GM18498 (cell line): ENCODE results near the gene SLC25A4.
"Not testable (repeated sequence)": the region's sequence is repeated elsewhere in the genome, so short reads cannot be mapped to it uniquely, and the experiment has no call there.

ENCODE experiments used
- ATAC-seq: cut with Tn5 transposase; IDR thresholded peaks from one replicate; pipeline ENCODE4 v1.9.1; 2021; ENCODE audit warnings: mild to moderate bottlenecking, moderate library complexity; ENCODE audit not compliant: unreplicated experiment

Gene SLC25A4

GRCh38 chr4:185142912-185143600 lies at the start of gene SLC25A4:
SLC25A4 (plus strand) TSS chr4:185143266; CDS start chr4:185143373, 107 bp downstream.
- peak; percentile 96 for ATAC-seq

DNA sequence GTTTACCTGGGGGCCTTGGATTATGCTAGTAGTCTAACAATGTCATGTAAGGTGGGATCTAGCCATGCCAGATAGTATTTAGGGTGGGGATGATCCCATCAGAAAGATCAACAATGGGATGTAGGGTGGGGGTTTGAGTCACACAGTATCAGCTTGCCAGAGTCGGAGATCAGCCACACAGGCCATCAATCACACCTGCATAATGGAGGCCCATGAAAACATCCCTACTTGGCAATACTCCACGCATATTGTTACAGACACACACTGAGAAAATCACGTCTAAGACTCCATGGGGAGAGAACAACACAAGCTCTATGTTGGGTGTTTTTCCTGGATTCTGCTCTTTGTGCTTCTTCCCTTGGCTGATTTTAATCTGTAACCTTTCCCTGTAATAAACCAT lies 49.5 kb upstream of the SLC25A4 start:
- no peak for ATAC-seq

- no peak for ATAC-seq
These were observed 46.9 kb upstream of the SLC25A4 start for GRCh38 chr4:185096032-185096653.

- no peak for ATAC-seq
These were observed 44.6 kb upstream of the SLC25A4 start for GRCh38 chr4:185098474-185098873.

- no peak for ATAC-seq
These were observed 43.9 kb upstream of the SLC25A4 start for GRCh38 chr4:185099024-185099682.

- ATAC-seq: no peak
These were observed 43.1 kb upstream of the SLC25A4 start for GRCh38 chr4:185099940-185100339.

DNA sequence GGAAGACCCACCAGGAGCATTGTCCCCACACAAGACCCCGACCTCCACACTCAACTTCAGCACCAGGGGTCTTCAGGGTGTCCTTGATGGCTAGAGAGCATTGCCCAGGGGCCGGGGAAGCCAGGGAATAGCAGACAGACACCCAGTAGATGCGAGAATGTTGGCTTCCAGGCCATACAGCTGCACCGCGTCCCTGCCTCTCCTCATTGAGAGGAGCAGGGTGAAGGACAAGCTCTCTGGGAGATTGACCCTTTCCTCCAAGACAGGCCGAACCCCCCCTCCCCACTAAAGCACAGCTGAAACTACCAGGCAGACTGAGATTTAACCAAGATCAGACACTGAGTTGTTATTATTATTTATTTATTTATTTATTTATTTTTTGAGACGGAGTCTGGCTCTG lies 42.6 kb upstream of the SLC25A4 start:
- ATAC-seq: no peak

GRCh38 chr4:185101354-185101890 lies 41.6 kb upstream of the SLC25A4 start:
- no peak for ATAC-seq

GRCh38 chr4:185104733-185105132 lies 38.3 kb upstream of the SLC25A4 start:
- no peak for ATAC-seq

DNA sequence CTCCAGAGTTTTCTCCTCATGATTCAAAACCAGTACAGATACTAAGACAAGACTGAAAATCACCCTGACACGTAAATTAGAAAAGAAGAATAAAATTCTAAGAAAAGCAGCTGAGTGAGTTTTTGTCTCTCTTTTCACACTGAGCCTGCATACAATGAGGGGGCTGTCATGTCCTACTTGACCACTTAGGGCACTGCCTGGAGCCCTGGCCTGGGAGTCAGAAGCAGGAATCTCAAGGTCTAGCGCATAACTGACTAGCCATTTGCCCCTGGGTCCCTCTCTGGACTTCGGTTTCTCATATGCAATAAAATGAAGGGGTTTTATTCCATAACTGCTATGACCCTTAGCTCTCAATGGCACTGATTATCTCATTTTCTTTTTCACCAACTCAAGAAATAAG lies 36.7 kb upstream of the SLC25A4 start:
- ATAC-seq: no peak

DNA sequence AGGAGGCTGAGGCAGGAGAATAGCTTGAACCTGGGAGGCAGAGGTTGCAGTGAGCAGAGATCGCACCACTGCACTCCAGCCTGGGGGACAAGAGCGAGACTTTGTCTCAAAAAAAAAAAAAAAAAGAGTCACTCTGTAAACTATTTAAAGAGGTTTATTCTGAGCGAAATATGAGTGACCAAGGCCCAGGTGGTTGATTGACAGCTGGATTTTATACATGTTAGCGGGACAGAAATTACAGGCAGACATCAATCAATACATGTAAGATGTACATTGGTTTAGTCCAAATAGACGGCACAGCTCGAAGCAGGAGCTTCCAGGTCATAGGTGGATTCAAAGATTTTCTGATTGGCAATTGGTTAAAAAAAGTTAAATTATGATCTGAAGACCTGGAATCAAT lies 35.5 kb upstream of the SLC25A4 start:
- not testable (repeated sequence) for ATAC-seq

DNA sequence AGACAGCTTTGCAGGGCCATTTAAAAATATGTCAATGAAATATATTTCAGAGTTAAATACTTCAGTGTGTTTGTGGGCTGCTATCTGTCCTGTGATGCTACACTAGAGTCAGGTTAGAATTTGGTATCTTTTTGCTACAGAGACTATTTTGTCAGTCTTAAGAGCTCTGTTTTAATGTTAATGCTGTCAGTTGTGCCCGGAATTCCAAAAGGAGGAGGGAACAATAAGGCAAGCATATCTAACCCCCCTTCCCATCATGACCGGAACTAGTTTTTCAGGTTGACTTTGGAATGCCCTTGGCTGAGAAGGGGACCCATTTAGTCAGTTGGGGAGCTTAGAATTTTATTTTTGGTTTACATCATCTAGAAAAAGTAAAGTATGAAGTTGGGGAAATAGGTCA lies 34.9 kb upstream of the SLC25A4 start:
- no peak for ATAC-seq

- no peak for ATAC-seq
These were observed 34.4 kb upstream of the SLC25A4 start for GRCh38 chr4:185108669-185109068.

GRCh38 chr4:185109736-185110135 lies 33.3 kb upstream of the SLC25A4 start:
- ATAC-seq: no peak

DNA sequence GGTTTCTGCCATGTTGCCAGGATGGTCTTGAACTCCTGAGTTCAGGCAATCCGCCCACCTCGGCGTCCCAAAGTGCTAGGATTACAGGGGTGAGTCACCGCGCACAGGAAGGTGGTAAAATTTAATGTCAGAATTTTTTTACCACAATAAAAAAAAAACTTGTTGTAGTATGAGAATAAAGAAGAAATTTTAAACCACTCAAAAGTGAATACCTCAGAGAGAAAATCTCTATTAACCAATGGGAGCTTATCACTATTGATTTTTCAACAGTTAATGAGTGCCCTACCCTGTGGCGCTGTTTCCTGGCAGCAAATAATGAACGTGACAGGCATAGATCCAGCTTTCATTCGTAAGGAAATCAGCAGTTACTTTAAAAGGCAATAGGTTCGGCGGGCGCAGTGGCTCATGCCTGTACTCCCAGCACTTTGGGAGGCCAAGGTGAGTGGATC lies 32.7 kb upstream of the SLC25A4 start:
- ATAC-seq: no peak

DNA sequence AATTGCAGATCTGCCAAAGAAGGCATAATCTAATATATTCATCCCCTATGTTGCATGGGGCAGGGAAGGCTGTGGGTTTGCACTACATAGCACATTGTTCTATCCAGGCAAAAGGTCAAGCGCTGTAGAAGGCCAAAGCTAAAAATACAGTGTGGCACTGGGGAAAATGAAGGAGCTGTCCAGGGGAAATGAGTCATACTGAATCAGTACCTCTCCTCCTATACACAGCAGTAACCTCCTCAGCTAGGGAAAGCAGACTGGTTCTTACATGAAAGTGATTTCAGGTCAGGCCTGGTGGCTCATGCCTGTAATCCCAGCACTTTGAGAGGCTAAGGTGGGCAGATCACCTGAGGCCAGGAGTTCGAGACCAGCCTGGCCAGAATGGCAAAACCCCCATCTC lies 31.0 kb upstream of the SLC25A4 start:
- ATAC-seq: no peak

DNA sequence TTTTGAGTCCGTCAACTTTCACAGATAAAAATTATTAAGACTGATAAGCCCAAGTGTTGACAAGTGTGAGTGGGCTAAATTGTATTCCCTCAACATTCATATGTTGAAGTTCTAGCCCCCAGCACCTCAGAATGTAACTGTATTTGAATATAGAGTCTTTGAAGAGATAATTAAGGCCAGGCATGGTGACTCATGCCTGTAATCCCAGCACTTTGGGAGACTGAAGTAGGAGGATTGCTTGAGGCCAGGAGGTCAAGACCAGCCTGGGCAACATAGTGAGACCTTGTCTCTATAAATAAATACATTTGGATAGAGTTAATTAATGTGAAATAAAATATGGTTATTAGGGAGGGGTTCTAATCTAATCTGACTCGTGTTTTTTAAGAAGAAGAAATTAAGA lies 29.7 kb upstream of the SLC25A4 start:
- no peak for ATAC-seq

DNA sequence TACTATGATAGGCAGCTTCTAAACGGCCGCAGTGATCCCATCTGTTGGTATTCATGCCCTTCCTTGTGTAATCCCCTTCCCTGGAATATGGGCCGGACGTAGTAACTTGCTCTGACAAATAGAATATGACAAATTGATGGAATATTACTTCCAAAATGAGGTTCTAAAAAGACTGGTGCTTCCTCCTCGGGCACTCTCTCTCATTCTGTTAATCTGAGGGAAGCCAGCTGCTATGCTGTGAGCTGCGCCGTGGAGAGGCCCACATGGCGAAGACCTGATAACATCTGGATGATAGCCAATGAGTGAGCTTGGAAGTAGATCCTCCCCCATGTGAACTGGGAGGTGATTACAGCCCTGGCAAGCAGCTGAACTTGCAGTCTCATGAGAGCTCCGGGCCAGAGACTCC lies 27.2 kb upstream of the SLC25A4 start:
- no peak for ATAC-seq

GRCh38 chr4:185117300-185117934 lies 25.6 kb upstream of the SLC25A4 start:
- no peak for ATAC-seq

- ATAC-seq: no peak
These were observed 24.2 kb upstream of the SLC25A4 start for GRCh38 chr4:185118876-185119275.

DNA sequence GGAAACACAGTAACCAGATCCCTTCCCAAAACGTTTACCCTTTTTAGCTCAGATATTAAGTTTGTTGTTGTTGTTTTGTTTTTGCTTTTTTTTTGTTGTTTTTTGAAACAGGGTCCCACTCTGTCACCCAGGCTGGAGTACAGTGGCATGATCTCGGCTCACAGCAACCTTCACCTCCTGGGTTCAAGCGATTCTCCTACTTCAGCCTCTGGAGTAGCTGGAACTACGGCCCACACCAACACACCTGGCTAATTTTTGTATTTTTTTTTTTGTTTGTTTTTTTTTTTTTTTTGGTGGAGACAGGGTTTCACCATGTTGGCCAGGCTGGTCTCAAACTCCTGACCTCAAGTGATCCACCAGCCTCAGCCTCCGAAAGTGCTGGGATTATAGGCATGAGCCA lies 23.6 kb upstream of the SLC25A4 start:
- ATAC-seq: not testable (repeated sequence)
